SK-N-SH treated with all-trans-retinoic acid at 6 μM for 48 hours (cell line): ENCODE measurements around the gene SLC35F6.
A peak's percentile ranks its signal among the peaks of the same experiment; 100 is the strongest.

Experiments used
- ATAC-seq: fragments of 200-7000 bp; cut with Tn5 transposase; 3 replicates; pipeline ENCODE4 v1.9.1; 2020; ENCODE audit warnings: mild to moderate bottlenecking, moderate library complexity
- ARNTL ChIP-seq: fragments of 450-650 bp; formaldehyde crosslinking; IDR thresholded peaks from 2 replicates; pipeline ENCODE4 v1.5.0; 2020; ENCODE audit warnings: low read depth, mild to moderate bottlenecking, moderate library complexity, borderline replicate concordance
- BACH2 ChIP-seq: fragments of 250-450 bp; sonication (Bioruptor Pico); IDR thresholded peaks from 2 replicates; pipeline ENCODE4 v1.9.0; 2021; ENCODE audit warnings: mild to moderate bottlenecking, borderline replicate concordance
- CSDC2 ChIP-seq: fragments of 250-450 bp; sonication (Bioruptor Pico); IDR thresholded peaks from 2 replicates; pipeline ENCODE4 v1.5.0; 2020; ENCODE audit warnings: mild to moderate bottlenecking, moderate library complexity
- ESRRG ChIP-seq: fragments of 250-450 bp; sonication (Bioruptor Pico); IDR thresholded peaks from 2 replicates; pipeline ENCODE4 v1.6.1; 2021; ENCODE audit warnings: mild to moderate bottlenecking
- GLIS3 ChIP-seq: fragments of 250-450 bp; sonication (Bioruptor Pico); IDR thresholded peaks from 2 replicates; pipeline ENCODE4 v1.5.0; 2020; ENCODE audit warnings: mild to moderate bottlenecking, moderate library complexity
- ISL1 ChIP-seq: fragments of 250-450 bp; sonication (Bioruptor Pico); IDR thresholded peaks from 2 replicates; pipeline ENCODE4 v2.1.2; 2022; ENCODE audit warnings: mild to moderate bottlenecking, moderate library complexity
- OSR1 ChIP-seq: fragments of 250-450 bp; sonication (Bioruptor Pico); IDR thresholded peaks from 2 replicates; pipeline ENCODE4 v1.8.0; 2022; ENCODE audit warnings: moderate library complexity, mild to moderate bottlenecking, inconsistent platforms
- PPARA ChIP-seq: fragments of 250-450 bp; sonication (Bioruptor Pico); IDR thresholded peaks from 2 replicates; pipeline ENCODE4 v1.5.0; 2020; ENCODE audit warnings: mild to moderate bottlenecking, borderline replicate concordance
- RARB ChIP-seq: fragments of 250-450 bp; sonication (Bioruptor Pico); IDR thresholded peaks from 2 replicates; pipeline ENCODE4 v1.8.0; 2021; ENCODE audit warnings: mild to moderate bottlenecking, moderate library complexity
- SNAI2 ChIP-seq: fragments of 250-450 bp; sonication (Bioruptor Pico); IDR thresholded peaks from 2 replicates; pipeline ENCODE4 v1.5.0; 2020; ENCODE audit warnings: mild to moderate bottlenecking, moderate library complexity
- TOX ChIP-seq: fragments of 250-450 bp; sonication (Bioruptor Pico); IDR thresholded peaks from 2 replicates; pipeline ENCODE4 v1.8.0; 2021; ENCODE audit warnings: mild to moderate bottlenecking, moderate library complexity, borderline replicate concordance
- ZC3H10 ChIP-seq: fragments of 250-450 bp; sonication (Bioruptor Pico); IDR thresholded peaks from 2 replicates; pipeline ENCODE4 v1.5.1; 2021; ENCODE audit warnings: mild to moderate bottlenecking, moderate library complexity
- ZFP3 ChIP-seq: fragments of 250-450 bp; sonication (Bioruptor Pico); IDR thresholded peaks from 2 replicates; pipeline ENCODE4 v1.5.0; 2020; ENCODE audit warnings: mild to moderate bottlenecking, moderate library complexity
- ZFP30 ChIP-seq: fragments of 450-650 bp; formaldehyde crosslinking; IDR thresholded peaks from 2 replicates; pipeline ENCODE4 v1.5.0; 2022; ENCODE audit warnings: mild to moderate bottlenecking, moderate library complexity
- ZNF565 ChIP-seq: fragments of 450-650 bp; formaldehyde crosslinking; conservative IDR thresholded peaks from 2 replicates; pipeline ENCODE4 v1.5.0; 2020; ENCODE audit warnings: low read depth, mild to moderate bottlenecking, moderate library complexity
- ZNF70 ChIP-seq: fragments of 450-650 bp; formaldehyde crosslinking; IDR thresholded peaks from 2 replicates; pipeline ENCODE4 v1.5.0; 2020; ENCODE audit warnings: mild to moderate bottlenecking, moderate library complexity
- TF ChIP-seq, protein P1 (sequence below): fragments of 250-450 bp; sonication (Bioruptor Pico); IDR thresholded peaks from 2 replicates; pipeline ENCODE4 v1.8.0; 2020; ENCODE audit warnings: mild to moderate bottlenecking, moderate library complexity, borderline replicate concordance
- TF ChIP-seq, protein P2 (sequence below): fragments of 250-450 bp; sonication (Bioruptor Pico); IDR thresholded peaks from 2 replicates; pipeline ENCODE4 v1.5.1; 2020; ENCODE audit warnings: low read depth, mild to moderate bottlenecking, moderate library complexity
- TF ChIP-seq, protein P3 (sequence below): fragments of 250-450 bp; sonication (Bioruptor Pico); IDR thresholded peaks from 2 replicates; pipeline ENCODE4 v1.5.1; 2021; ENCODE audit warnings: mild to moderate bottlenecking, moderate library complexity
- TF ChIP-seq, protein P4 (sequence below): fragments of 250-450 bp; sonication (Bioruptor Pico); IDR thresholded peaks from 2 replicates; pipeline ENCODE4 v1.5.0; 2020; ENCODE audit warnings: mild to moderate bottlenecking, moderate library complexity
- TF ChIP-seq, protein P5 (sequence below): fragments of 250-450 bp; sonication (Bioruptor Pico); IDR thresholded peaks from 2 replicates; pipeline ENCODE4 v1.8.0; 2021; ENCODE audit warnings: low read depth, mild to moderate bottlenecking, moderate library complexity, borderline replicate concordance

Gene SLC35F6

DNA sequence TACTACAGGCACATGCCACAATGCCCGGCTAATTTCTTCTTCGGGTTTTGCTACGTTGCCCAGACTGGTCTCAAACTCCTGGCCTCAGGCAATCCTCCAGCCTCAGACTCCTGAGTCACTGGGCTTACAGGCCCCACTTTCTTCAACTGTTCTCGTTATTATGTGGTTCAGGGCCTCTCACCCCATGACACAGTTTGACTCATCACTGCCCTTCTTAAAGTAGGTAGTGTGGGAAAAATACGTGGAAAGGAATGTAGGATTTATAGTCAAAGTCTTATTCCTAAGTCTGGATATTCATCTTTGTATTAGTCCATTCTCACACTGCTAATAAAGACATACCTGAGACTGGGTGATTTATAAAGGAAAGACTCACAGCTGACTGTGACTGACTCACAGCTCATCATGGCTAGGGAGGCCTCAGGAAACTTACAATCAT, 41.2 kb downstream of the SLC35F6 start:
- peak; percentile 53; the same call in 2 of the 3 replicates for ATAC-seq
- TF ChIP-seq ZFP30 (CRISPR knock-in tag) (no peak), BACH2 (CRISPR knock-in tag) (no peak), ISL1 (no peak), ARNTL (CRISPR knock-in tag) (no peak), OSR1 (CRISPR knock-in tag) (no peak), ZFP3 (CRISPR knock-in tag) (no peak), SNAI2 (CRISPR knock-in tag) (no peak), GLIS3 (CRISPR knock-in tag) (no peak)
- TF ChIP-seq, protein P1, sequence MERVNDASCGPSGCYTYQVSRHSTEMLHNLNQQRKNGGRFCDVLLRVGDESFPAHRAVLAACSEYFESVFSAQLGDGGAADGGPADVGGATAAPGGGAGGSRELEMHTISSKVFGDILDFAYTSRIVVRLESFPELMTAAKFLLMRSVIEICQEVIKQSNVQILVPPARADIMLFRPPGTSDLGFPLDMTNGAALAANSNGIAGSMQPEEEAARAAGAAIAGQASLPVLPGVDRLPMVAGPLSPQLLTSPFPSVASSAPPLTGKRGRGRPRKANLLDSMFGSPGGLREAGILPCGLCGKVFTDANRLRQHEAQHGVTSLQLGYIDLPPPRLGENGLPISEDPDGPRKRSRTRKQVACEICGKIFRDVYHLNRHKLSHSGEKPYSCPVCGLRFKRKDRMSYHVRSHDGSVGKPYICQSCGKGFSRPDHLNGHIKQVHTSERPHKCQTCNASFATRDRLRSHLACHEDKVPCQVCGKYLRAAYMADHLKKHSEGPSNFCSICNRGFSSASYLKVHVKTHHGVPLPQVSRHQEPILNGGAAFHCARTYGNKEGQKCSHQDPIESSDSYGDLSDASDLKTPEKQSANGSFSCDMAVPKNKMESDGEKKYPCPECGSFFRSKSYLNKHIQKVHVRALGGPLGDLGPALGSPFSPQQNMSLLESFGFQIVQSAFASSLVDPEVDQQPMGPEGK: no peak
- TF ChIP-seq, protein P2, sequence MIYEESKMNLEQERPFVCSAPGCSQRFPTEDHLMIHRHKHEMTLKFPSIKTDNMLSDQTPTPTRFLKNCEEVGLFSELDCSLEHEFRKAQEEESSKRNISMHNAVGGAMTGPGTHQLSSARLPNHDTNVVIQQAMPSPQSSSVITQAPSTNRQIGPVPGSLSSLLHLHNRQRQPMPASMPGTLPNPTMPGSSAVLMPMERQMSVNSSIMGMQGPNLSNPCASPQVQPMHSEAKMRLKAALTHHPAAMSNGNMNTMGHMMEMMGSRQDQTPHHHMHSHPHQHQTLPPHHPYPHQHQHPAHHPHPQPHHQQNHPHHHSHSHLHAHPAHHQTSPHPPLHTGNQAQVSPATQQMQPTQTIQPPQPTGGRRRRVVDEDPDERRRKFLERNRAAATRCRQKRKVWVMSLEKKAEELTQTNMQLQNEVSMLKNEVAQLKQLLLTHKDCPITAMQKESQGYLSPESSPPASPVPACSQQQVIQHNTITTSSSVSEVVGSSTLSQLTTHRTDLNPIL (CRISPR knock-in tag): no peak

DNA sequence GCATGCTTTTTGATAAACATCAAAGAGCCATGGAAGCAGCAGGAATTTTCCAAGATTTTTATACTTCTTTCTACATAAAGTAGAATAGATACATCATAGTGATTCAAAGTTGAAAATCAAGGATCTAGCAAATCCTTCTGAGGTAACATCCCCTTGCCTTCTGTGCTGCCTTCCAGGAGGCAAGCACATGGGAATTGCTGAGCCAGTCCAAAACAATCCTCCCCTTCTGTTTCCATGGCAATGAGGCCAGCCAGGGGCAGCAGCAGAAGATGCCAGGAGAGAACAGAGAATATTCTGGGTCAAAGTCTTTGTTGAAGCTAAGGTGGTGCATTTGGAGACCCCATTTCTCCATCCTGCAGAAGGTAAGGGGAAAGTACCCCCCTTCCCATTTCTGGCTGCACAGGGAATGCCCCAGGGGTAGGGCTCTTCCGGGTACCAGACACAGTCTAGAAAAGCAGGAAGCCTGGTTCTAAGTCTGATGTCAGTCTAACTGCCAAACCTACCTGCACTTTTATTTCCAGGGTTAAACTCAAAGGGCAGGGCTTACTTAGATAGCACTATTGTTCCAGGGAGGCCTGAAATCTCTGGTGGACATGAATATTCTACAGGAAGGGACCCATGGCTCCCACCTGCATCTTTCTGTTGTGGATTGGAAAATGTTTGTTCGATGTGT, 43.8 kb downstream of the SLC35F6 start:
- no peak for TF ChIP-seq BACH2 (CRISPR knock-in tag)
- TF ChIP-seq, protein P3, sequence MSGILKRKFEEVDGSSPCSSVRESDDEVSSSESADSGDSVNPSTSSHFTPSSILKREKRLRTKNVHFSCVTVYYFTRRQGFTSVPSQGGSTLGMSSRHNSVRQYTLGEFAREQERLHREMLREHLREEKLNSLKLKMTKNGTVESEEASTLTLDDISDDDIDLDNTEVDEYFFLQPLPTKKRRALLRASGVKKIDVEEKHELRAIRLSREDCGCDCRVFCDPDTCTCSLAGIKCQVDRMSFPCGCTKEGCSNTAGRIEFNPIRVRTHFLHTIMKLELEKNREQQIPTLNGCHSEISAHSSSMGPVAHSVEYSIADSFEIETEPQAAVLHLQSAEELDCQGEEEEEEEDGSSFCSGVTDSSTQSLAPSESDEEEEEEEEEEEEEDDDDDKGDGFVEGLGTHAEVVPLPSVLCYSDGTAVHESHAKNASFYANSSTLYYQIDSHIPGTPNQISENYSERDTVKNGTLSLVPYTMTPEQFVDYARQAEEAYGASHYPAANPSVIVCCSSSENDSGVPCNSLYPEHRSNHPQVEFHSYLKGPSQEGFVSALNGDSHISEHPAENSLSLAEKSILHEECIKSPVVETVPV: no peak
- TF ChIP-seq ZNF565: no peak
- TF ChIP-seq TOX: no peak
- no peak for TF ChIP-seq SNAI2 (CRISPR knock-in tag)
- no peak for TF ChIP-seq ISL1
- no peak for TF ChIP-seq ZNF70
- TF ChIP-seq PPARA: no peak
- TF ChIP-seq, protein P4, sequence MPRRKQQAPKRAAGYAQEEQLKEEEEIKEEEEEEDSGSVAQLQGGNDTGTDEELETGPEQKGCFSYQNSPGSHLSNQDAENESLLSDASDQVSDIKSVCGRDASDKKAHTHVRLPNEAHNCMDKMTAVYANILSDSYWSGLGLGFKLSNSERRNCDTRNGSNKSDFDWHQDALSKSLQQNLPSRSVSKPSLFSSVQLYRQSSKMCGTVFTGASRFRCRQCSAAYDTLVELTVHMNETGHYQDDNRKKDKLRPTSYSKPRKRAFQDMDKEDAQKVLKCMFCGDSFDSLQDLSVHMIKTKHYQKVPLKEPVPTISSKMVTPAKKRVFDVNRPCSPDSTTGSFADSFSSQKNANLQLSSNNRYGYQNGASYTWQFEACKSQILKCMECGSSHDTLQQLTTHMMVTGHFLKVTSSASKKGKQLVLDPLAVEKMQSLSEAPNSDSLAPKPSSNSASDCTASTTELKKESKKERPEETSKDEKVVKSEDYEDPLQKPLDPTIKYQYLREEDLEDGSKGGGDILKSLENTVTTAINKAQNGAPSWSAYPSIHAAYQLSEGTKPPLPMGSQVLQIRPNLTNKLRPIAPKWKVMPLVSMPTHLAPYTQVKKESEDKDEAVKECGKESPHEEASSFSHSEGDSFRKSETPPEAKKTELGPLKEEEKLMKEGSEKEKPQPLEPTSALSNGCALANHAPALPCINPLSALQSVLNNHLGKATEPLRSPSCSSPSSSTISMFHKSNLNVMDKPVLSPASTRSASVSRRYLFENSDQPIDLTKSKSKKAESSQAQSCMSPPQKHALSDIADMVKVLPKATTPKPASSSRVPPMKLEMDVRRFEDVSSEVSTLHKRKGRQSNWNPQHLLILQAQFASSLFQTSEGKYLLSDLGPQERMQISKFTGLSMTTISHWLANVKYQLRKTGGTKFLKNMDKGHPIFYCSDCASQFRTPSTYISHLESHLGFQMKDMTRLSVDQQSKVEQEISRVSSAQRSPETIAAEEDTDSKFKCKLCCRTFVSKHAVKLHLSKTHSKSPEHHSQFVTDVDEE (CRISPR knock-in tag): no peak
- TF ChIP-seq ZFP3 (CRISPR knock-in tag): no peak
- TF ChIP-seq, protein P2 (CRISPR knock-in tag): no peak
- TF ChIP-seq, protein P5, sequence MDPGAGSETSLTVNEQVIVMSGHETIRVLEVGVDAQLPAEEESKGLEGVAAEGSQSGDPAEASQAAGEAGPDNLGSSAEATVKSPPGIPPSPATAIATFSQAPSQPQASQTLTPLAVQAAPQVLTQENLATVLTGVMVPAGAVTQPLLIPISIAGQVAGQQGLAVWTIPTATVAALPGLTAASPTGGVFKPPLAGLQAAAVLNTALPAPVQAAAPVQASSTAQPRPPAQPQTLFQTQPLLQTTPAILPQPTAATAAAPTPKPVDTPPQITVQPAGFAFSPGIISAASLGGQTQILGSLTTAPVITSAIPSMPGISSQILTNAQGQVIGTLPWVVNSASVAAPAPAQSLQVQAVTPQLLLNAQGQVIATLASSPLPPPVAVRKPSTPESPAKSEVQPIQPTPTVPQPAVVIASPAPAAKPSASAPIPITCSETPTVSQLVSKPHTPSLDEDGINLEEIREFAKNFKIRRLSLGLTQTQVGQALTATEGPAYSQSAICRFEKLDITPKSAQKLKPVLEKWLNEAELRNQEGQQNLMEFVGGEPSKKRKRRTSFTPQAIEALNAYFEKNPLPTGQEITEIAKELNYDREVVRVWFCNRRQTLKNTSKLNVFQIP (CRISPR knock-in tag): no peak
- no peak for TF ChIP-seq ZFP30 (CRISPR knock-in tag)
- TF ChIP-seq ESRRG (CRISPR knock-in tag): no peak
- TF ChIP-seq, protein P1: no peak
- TF ChIP-seq RARB (CRISPR knock-in tag): no peak
- TF ChIP-seq GLIS3 (CRISPR knock-in tag): no peak
- no peak for TF ChIP-seq OSR1 (CRISPR knock-in tag)
- no peak for TF ChIP-seq ZC3H10 (CRISPR knock-in tag)
- no peak for TF ChIP-seq CSDC2 (CRISPR knock-in tag)
- TF ChIP-seq, all 23 proteins: peak for 0
- ATAC-seq: peak; percentile 75
